RWPE2 (cell line): ENCODE results near the gene CAPN14.

Source experiments
- ATAC-seq: fragments of 200-7000 bp; cut with Tn5 transposase; 3 replicates; pipeline ENCODE4 v1.9.1; 2021; ENCODE audit warnings: low read depth
- DNase-seq: peaks from one replicate; pipeline ENCODE4 v3.0.0-alpha.2; 2020; ENCODE audit warnings: low spot score
- H3K27ac ChIP-seq: fragments of 450-650 bp; 2 replicates; pipeline ENCODE4 v1.5.1; 2017; ENCODE audit warnings: mild to moderate bottlenecking; ENCODE audit not compliant: poor library complexity, severe bottlenecking
- H3K27me3 ChIP-seq: fragments of 250-450 bp; sonication (Bioruptor Pico); 2 replicates; pipeline ENCODE4 v1.5.1; 2021; ENCODE audit warnings: mild to moderate bottlenecking, moderate library complexity; ENCODE audit not compliant: insufficient read depth, poor library complexity, severe bottlenecking
- H3K36me3 ChIP-seq: fragments of 250-450 bp; sonication (Bioruptor Pico); 2 replicates; pipeline ENCODE4 v1.5.1; 2020; ENCODE audit warnings: low read depth, mild to moderate bottlenecking, moderate library complexity
- H3K4me1 ChIP-seq: fragments of 250-450 bp; sonication (Bioruptor Pico); 2 replicates; pipeline ENCODE4 v1.5.1; 2021; ENCODE audit warnings: mild to moderate bottlenecking, moderate library complexity; ENCODE audit not compliant: insufficient read depth, poor library complexity, severe bottlenecking
- H3K4me3 ChIP-seq: fragments of 250-450 bp; sonication (Bioruptor Pico); 2 replicates; pipeline ENCODE4 v1.5.1; 2021; ENCODE audit warnings: mild to moderate bottlenecking, moderate library complexity; ENCODE audit not compliant: severe bottlenecking
- H3K9me3 ChIP-seq: fragments of 250-450 bp; sonication (Bioruptor Pico); 2 replicates; pipeline ENCODE4 v1.5.1; 2021; ENCODE audit warnings: mild to moderate bottlenecking, moderate library complexity; ENCODE audit not compliant: severe bottlenecking
- CTCF ChIP-seq: fragments of 450-650 bp; IDR thresholded peaks from one replicate; pipeline ENCODE4 v1.5.1; 2017; ENCODE audit warnings: mild to moderate bottlenecking, moderate library complexity; ENCODE audit not compliant: poor library complexity, severe bottlenecking

The CAPN14 gene

DNA sequence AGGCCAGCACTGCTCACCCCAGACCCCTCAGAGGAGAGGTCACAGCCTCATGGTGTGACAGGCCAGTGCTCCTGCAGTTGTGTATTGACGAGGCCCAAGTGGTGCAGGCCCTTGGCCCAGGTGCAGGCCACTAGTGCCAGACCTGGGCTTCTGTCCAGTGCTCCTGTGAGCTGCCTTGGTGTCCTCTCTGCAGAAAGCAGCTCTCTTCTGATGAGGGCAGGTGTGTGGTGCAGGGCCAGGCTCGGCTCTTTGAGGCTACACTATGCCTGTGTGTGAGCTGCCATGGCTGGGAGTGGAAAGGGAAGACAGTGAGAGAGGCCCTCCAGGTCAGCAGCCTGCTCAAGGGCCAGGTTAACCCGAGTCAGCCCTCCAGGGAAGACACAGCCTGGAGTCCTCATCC, 33.7 kb upstream of the CAPN14 start:
- DNase-seq (no peak), ATAC-seq (no peak)
- Histone ChIP-seq H3K27ac (no peak overlapping the region), H3K4me1 (no peaks in the 10 kb centered on the region), H3K36me3 (no peaks in the 10 kb centered on the region), H3K9me3 (no peaks in the 10 kb centered on the region), H3K27me3 (no peaks in the 10 kb centered on the region), H3K4me3 (no peak overlapping the region)
- no peak for TF ChIP-seq CTCF

DNA sequence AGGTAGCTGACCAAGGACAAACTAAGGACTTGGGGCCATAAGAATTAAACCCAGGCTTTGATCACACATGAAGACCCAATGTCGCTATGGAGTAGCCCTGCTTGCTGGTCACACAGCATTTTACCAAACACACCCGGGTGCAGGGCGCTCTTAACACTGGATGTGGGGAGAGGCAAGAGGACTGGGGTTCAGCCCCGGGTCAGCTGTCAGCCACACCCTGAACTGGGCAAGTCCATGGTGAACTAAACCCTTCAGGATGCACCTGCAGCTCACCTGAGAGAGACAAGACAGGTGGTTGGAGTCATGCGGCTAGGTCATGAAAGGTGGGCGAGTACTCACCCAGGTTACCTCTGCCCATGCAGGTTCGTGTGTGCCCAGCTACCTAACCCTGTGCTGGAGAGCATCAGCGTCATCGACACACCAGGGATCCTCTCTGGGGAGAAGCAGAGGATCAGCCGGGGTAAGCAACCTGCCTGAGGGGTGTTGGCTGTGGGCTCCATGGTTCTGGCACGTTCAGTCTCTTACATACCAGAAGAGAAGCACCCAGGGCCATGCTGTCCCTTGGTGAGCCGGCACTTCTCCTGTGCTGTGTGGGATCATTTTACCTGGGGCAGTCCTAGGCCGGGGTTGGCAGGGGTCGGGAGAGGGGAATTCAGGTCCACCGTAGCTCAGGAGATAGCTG, 31.8 kb upstream of the CAPN14 start:
- no peaks in the 10 kb centered on the region for H3K36me3 ChIP-seq
- H3K27me3 ChIP-seq = no peaks in the 10 kb centered on the region
- H3K9me3 ChIP-seq = no peaks in the 10 kb centered on the region
- no peak for TF ChIP-seq CTCF
- no peak overlapping the region for H3K27ac ChIP-seq
- ATAC-seq = no peak
- H3K4me3 ChIP-seq = no peak overlapping the region
- no peak for DNase-seq
- no peaks in the 10 kb centered on the region for H3K4me1 ChIP-seq

DNA sequence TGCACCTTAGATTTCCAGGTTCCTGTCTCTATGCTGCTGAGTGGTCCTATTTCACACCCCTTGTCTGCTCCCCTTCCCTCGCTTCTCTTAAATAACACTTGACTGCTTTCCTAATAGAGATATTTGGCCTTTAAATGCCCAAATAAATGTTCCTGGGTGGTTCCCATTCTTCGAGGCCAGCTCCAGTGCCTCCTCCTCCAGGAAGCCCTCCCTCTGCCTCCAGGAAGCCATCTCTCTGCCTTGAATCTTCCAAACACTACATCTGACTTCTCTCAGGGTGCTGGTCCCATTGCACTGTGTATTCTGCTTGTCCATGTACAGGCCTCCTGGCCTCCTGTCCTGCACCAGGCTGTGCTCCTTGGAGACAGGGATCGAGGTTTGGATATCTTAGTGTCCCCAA, 30.8 kb upstream of the CAPN14 start:
- TF ChIP-seq CTCF = no peak
- no peak for DNase-seq
- Histone ChIP-seq H3K36me3 (no peaks in the 10 kb centered on the region), H3K27me3 (no peaks in the 10 kb centered on the region), H3K4me1 (no peaks in the 10 kb centered on the region), H3K9me3 (no peaks in the 10 kb centered on the region), H3K4me3 (no peak overlapping the region), H3K27ac (no peak overlapping the region)
- ATAC-seq = no peak

GRCh38 chr2:31247711-31248110, 30.4 kb upstream of the CAPN14 start:
- Histone ChIP-seq H3K4me1 (no peaks in the 10 kb centered on the region), H3K27ac (no peak overlapping the region), H3K36me3 (no peaks in the 10 kb centered on the region), H3K27me3 (no peaks in the 10 kb centered on the region), H3K9me3 (no peaks in the 10 kb centered on the region), H3K4me3 (no peak overlapping the region)
- DNase-seq (no peak), ATAC-seq (no peak)
- TF ChIP-seq CTCF = no peak

DNA sequence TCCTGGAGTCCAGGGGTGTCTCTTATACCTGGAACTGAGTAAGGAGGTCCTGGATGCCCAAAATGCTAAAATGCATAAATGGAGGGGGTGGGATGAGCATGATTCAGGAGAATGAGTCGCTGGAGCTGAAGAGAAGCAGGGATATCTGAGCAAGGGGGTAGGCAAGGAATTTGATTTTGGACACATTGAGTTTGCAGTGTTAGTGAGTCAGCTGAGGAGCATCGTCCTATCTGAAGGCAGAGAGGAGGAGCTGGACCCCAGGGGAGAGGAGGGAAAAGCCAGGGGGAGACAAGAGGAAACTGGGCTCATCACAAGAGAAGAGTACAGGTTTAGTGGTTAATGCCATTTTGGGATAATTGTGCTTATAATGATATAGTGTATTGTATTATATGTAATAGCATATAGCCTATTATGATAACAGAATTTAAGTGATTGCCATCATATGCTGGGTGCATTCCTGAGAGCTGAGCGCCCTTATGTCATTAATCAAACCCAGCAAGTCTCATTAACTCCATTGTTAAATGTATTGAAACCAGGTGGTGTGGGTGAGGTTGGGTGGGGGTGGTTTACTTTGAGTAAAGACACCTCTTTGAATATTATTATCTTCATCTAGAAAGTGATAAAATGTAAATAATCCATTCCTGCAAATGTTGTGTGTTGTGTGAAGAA, 29.0 kb upstream of the CAPN14 start:
- Histone ChIP-seq H3K4me3 (no peak overlapping the region), H3K36me3 (no peaks in the 10 kb centered on the region), H3K27ac (no peak overlapping the region), H3K9me3 (no peaks in the 10 kb centered on the region), H3K27me3 (no peaks in the 10 kb centered on the region), H3K4me1 (no peaks in the 10 kb centered on the region)
- DNase-seq = no peak
- no peak for TF ChIP-seq CTCF
- ATAC-seq = peak; percentile 23; the same call in 1 of the 3 replicates
